ENCODE data around the gene FRZB.

- TF ChIP-seq, protein P1, sequence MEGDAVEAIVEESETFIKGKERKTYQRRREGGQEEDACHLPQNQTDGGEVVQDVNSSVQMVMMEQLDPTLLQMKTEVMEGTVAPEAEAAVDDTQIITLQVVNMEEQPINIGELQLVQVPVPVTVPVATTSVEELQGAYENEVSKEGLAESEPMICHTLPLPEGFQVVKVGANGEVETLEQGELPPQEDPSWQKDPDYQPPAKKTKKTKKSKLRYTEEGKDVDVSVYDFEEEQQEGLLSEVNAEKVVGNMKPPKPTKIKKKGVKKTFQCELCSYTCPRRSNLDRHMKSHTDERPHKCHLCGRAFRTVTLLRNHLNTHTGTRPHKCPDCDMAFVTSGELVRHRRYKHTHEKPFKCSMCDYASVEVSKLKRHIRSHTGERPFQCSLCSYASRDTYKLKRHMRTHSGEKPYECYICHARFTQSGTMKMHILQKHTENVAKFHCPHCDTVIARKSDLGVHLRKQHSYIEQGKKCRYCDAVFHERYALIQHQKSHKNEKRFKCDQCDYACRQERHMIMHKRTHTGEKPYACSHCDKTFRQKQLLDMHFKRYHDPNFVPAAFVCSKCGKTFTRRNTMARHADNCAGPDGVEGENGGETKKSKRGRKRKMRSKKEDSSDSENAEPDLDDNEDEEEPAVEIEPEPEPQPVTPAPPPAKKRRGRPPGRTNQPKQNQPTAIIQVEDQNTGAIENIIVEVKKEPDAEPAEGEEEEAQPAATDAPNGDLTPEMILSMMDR (conservative IDR thresholded peaks at IDR 0.05): no peak
- no peak for TF ChIP-seq ZFX (IDR thresholded peaks at IDR 0.05)
These were observed 19.3 kb upstream of the FRZB start for GRCh38 chr2:182885771-182886170.

Data from C4-2B (cell line).